ENCODE measurements around the gene ERBB4.

DNA sequence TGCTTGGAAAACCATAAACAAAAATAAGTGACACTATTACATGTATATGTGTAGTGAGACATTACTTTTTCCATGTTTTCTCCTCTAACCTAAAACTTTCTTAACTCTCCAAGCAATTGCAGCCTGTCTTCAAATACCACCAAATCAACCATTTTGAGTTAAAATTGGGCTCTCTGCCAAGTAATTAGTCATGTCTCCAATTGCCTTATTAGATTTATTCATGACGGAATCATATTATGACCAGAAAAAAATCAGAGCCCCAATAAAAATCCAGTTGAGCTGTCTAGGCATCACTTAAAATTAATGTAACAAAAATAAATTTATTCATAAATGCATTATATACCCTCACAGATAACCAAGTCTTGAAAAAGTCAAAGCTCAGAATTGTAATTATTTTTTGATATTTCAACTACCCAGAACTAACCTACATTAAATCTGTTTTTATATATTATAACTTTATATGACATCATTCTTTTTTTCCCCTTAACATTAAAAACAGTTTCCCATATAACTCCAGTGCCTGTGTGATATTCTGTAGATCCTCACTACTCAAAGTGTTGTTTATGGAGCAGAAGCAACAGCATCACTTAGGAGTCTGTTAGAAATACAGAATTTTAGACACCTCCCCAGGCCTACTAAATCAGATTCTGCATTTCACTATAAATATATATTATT lies 157.0 kb downstream of the ERBB4 start:
- TF ChIP-seq POLR2A (IDR thresholded peaks at IDR 0.05) (no peak), POLR2AphosphoS5 (IDR thresholded peaks at IDR 0.05) (no peak)
- TF ChIP-seq, protein P1, sequence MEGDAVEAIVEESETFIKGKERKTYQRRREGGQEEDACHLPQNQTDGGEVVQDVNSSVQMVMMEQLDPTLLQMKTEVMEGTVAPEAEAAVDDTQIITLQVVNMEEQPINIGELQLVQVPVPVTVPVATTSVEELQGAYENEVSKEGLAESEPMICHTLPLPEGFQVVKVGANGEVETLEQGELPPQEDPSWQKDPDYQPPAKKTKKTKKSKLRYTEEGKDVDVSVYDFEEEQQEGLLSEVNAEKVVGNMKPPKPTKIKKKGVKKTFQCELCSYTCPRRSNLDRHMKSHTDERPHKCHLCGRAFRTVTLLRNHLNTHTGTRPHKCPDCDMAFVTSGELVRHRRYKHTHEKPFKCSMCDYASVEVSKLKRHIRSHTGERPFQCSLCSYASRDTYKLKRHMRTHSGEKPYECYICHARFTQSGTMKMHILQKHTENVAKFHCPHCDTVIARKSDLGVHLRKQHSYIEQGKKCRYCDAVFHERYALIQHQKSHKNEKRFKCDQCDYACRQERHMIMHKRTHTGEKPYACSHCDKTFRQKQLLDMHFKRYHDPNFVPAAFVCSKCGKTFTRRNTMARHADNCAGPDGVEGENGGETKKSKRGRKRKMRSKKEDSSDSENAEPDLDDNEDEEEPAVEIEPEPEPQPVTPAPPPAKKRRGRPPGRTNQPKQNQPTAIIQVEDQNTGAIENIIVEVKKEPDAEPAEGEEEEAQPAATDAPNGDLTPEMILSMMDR (IDR thresholded peaks at IDR 0.05), result no peak

Data from prostate gland (tissue), 2 donors.